GM10266 (cell line): ENCODE measurements around the gene C14orf132.
A peak's percentile ranks its signal among the peaks of the same experiment; 100 is the strongest.
"Not testable (repeated sequence)": the region's sequence is repeated elsewhere in the genome, so short reads cannot be mapped to it uniquely, and the experiment has no call there.

Source experiments
- DNase-seq: peaks from one replicate; pipeline ENCODE4 v3.0.0; 2012; ENCODE audit errors: extremely low spot score
- TF ChIP-seq, protein P1 (sequence below): IDR thresholded peaks from 2 replicates; pipeline ENCODE4 v1.5.1; 2012; ENCODE audit warnings: mild to moderate bottlenecking, low read depth; ENCODE audit not compliant: control insufficient read depth, insufficient read depth; ENCODE audit errors: missing control alignments

C14orf132 gene

DNA sequence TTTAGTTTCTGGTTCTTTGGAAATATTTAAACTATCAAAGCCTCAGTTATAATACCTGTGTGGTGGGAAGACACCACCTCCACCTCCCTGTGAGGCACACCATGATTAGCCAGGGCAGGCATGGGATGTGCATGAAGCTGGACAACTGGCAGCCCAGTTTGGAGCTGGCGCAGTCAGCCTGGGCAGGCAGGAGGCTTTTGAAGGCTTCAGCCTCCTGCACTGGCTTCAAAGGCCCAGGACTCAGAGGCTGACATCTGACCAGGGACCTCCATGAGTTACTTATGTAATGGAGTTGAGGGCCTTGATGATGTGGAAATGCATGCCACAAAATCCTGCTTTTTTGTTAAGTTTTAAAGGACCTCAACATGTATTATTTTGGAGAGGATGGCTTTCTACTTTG is 30.3 kb downstream of the C14orf132 start:
- no peak for DNase-seq

DNA sequence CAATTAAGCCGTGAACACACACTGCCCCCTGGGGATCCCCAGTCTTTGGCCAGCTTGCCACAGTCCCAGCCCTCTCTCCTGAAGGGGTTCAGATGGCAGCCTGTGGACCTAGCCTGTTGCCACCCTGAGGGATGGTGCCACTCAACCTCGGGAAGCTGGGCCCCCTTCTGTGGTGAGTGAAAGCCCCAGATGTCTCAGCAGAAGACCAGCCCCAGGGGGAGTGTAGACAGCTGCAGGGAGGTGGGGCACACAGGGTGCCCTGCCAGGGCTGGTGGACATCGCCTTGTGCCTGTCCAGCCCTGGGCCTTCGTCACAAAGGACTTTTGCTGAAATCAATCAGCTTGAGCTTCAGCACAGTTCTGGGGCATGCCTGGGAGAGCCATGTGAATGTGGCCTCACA is 32.4 kb downstream of the C14orf132 start:
- TF ChIP-seq, protein P1, sequence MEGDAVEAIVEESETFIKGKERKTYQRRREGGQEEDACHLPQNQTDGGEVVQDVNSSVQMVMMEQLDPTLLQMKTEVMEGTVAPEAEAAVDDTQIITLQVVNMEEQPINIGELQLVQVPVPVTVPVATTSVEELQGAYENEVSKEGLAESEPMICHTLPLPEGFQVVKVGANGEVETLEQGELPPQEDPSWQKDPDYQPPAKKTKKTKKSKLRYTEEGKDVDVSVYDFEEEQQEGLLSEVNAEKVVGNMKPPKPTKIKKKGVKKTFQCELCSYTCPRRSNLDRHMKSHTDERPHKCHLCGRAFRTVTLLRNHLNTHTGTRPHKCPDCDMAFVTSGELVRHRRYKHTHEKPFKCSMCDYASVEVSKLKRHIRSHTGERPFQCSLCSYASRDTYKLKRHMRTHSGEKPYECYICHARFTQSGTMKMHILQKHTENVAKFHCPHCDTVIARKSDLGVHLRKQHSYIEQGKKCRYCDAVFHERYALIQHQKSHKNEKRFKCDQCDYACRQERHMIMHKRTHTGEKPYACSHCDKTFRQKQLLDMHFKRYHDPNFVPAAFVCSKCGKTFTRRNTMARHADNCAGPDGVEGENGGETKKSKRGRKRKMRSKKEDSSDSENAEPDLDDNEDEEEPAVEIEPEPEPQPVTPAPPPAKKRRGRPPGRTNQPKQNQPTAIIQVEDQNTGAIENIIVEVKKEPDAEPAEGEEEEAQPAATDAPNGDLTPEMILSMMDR = no peak
- no peak for DNase-seq

More for the DNA sequence above, 30.3 kb downstream of the C14orf132 start:
- TF ChIP-seq, protein P1 = no peak

DNA sequence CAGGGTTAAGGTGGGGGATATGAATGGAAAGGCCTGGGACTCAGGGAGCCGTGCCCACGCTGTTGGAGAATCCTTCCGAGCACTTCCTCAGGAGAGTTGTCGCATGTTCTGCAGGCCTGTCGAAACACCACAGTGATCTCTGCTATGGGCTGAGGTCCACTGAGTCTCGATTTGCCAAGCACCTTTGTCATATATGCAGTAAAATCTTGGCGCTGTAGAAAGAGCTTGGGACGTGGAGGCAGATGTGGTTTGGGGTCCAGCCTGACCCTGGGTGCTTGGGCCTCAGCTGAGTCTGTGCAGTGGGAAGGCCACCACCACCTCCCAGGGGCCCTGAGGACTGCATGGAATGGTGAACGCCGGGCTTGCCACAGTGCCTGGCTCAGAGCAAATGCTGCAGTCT is 32.9 kb downstream of the C14orf132 start:
- DNase-seq = no peak
- TF ChIP-seq, protein P1 = no peak

DNA sequence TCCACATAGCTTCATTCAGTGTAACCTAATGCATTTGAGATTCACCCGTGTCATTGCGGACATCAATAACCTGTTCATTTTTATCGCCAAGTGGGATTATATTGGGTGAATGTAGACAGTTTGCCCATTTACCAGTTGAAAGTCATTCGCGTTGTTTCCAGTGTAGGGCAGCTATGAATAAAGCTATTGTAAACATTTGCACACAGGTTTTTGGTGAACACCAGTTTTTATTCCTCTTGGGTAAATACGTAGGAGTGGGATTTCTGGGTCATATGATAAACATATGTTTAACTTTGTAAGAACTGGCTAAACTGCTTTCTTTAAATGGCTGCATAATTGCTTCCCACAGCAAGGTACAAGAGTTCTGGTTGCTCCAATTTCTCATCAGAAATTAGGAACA is 33.6 kb downstream of the C14orf132 start:
- TF ChIP-seq, protein P1 = no peak
- no peak for DNase-seq

DNA sequence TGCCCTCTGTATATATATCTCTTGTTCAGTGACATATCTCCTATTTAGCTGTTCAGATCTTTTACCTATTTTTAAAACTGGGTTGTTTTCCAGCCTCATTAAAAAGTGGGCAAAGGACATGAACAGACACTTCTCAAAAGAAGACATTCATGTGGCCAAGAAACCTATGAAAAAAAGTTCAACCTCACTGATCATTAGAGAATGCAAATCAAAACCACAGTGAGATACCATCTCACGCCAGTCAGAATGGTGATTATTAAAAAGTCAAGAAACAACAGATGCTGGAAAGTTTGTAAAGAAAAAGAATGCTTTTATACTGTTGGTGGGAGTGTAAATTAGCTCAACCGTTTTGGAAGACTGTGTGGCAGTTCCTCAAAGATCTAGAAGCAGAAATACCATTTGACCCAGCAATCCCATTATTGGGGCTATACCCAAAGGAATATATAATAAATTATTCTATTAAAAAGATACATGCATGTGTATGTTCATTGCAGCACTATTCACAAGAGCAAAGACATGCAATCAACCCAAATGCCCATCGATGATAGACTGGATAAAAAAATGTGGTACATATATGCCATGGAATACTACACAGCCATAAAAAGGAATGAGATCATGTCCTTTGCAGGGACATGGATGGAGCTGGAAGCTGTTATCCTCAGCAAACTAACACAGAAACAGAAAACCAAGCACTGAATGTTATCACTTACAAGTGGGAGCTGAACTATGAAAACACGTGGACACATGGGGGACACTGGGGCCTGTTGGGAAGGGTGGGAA is 34.3 kb downstream of the C14orf132 start:
- DNase-seq = not testable (repeated sequence)

DNA sequence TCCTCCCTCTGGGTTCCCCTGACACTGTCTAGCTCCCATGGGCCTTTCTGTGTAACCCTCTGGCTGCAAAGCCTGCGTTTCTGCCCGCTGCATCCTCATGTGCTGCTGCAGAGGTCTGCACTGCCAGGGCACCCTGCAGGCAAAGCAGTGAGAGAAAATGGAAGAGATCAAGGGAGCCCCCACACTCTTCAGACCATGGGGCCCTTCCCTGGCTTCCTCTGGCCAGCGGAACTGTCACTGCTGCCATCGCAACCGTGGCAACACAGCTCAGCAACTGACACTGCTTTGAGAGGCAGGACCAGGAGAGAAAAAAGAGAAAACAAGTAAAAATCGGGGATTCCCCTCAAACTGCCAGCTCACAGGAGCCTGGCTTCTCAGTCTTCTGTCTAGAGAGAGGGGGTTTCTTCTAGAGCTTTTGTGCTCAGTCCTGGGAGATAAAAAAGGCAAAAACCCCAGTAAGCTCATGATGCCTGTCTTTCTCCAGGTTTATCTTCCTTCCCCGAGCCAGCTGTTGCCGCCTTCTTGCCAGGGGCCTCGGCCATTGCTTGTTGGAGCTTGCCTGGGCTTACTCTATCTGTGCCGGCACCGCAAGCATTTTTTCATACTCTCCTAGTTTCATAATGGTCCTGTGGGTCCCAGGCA is 38.9 kb downstream of the C14orf132 start:
- TF ChIP-seq, protein P1 = no peak

DNA sequence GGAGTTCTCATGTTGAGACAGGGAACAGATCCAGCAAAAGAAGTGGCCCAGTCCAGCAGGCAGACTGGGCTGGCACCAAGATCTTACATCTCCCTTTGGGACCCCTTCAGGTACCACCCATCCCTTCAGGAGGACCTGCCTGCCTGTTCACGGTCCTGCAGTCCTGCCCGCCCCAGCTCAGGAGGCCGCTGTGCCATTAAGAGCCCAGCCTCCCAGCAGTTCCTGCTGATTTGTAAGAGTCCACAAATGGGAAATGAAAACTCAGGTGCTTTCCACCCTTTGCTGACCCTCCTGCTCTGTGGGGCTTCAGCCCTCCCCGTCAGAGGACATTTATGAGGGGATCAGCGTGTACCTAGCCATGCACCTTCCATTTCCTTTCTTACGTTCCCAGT is 39.5 kb downstream of the C14orf132 start:
- TF ChIP-seq, protein P1 = no peak
- no peak for DNase-seq

More for the DNA sequence above, 38.9 kb downstream of the C14orf132 start:
- DNase-seq = peak; percentile 22
